ENCODE results near the gene TMEM255A. TPM values are rescaled to one million over a fixed set of nuclear protein-coding genes. Genes with fewer than 3 reads are reported as not detected.

The TMEM255A gene
- total and polyA plus RNA-seq, 3 donors from 2014 or later = 0.43 to 2.2 (median 0.87) TPM

DNA sequence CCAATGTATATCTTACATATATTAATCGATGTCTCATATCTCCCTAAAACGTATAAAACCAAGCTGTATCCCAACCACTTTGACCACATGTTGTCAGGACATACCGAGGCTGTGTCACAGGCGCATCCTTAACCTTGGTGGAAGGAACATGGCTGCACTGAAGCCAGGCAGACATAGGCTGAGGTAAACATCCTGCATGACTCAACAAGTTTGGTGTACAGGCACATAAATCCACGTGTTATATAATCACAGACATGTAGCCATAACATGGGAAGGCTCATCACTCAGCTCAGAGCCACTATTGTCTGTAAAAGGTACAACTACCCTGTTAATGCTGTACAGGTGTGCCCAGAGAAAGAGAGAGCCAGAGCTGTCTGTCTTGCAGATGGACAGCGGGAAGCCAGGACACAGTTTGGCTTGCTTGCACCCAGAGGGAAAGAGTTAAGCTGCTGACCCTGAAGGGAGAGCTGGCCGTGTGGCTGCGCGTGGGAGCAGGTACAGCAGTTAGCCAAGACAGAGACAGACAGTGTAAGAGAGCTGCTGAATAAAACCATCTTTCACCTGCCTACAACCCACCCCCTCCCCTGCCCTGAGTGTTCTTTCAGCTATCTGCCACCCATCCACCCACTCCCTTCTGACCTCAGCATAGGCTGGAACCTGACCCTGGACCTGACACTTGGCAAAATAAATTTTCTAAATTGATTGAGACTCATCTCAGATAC, 82.9 kb downstream of the TMEM255A start:
- TF ChIP-seq, protein P1, sequence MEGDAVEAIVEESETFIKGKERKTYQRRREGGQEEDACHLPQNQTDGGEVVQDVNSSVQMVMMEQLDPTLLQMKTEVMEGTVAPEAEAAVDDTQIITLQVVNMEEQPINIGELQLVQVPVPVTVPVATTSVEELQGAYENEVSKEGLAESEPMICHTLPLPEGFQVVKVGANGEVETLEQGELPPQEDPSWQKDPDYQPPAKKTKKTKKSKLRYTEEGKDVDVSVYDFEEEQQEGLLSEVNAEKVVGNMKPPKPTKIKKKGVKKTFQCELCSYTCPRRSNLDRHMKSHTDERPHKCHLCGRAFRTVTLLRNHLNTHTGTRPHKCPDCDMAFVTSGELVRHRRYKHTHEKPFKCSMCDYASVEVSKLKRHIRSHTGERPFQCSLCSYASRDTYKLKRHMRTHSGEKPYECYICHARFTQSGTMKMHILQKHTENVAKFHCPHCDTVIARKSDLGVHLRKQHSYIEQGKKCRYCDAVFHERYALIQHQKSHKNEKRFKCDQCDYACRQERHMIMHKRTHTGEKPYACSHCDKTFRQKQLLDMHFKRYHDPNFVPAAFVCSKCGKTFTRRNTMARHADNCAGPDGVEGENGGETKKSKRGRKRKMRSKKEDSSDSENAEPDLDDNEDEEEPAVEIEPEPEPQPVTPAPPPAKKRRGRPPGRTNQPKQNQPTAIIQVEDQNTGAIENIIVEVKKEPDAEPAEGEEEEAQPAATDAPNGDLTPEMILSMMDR (IDR thresholded peaks at IDR 0.05) = no peak
- no peak for TF ChIP-seq POLR2A (IDR thresholded peaks at IDR 0.05)
- Histone ChIP-seq H3K9me3 (no peaks in the 10 kb centered on the region), H3K27me3 (no peaks in the 10 kb centered on the region), H3K4me1 (no peaks in the 10 kb centered on the region), H3K36me3 (ENCODE audit: low read depth, missing control alignments) (no peaks in the 10 kb centered on the region), H3K27ac (no peak overlapping the region), H3K4me3 (no peak overlapping the region)
- WGBS, 2 donors = 43 to 79% methylated on average over 8 to 9 of the region's 9 CpGs
- intact Hi-C loops (cut with DNase I; ENCODE audit: low total_unique reads) = no loop called here
- peak; percentile 64 for DNase-seq

- Histone ChIP-seq H3K27ac (peak overlapping the region in 1 of 2 donors; percentile 39), H3K4me1 (no peaks in the 10 kb centered on the region), H3K36me3 (ENCODE audit: low read depth, missing control alignments) (no peaks in the 10 kb centered on the region), H3K27me3 (no peaks in the 10 kb centered on the region), H3K9me3 (no peaks in the 10 kb centered on the region), H3K4me3 (no peak overlapping the region)
- 30 to 60% methylated on average over 4 of the region's 4 CpGs for WGBS, 2 donors
- intact Hi-C loops (cut with DNase I; ENCODE audit: low total_unique reads) = no loop called here
- TF ChIP-seq, protein P1 (IDR thresholded peaks at IDR 0.05) = no peak
- TF ChIP-seq POLR2A (IDR thresholded peaks at IDR 0.05) = no peak
- DNase-seq = no peak
These were observed 86.9 kb downstream of the TMEM255A start for GRCh38 chrX:120224388-120224787.

GRCh38 chrX:120223374-120223773, 87.9 kb downstream of the TMEM255A start:
- Histone ChIP-seq H3K36me3 (ENCODE audit: low read depth, missing control alignments) (no peaks in the 10 kb centered on the region), H3K9me3 (no peaks in the 10 kb centered on the region), H3K27ac (no peak overlapping the region), H3K4me1 (no peaks in the 10 kb centered on the region), H3K27me3 (no peaks in the 10 kb centered on the region), H3K4me3 (no peak overlapping the region)
- WGBS, 2 donors = 73 to 100% methylated on average over 1 to 5 of the region's 8 CpGs
- TF ChIP-seq, protein P1 (IDR thresholded peaks at IDR 0.05) = no peak
- TF ChIP-seq POLR2A (IDR thresholded peaks at IDR 0.05) = no peak
- intact Hi-C loops (cut with DNase I; ENCODE audit: low total_unique reads) = no loop called here
- no peak for DNase-seq

DNA sequence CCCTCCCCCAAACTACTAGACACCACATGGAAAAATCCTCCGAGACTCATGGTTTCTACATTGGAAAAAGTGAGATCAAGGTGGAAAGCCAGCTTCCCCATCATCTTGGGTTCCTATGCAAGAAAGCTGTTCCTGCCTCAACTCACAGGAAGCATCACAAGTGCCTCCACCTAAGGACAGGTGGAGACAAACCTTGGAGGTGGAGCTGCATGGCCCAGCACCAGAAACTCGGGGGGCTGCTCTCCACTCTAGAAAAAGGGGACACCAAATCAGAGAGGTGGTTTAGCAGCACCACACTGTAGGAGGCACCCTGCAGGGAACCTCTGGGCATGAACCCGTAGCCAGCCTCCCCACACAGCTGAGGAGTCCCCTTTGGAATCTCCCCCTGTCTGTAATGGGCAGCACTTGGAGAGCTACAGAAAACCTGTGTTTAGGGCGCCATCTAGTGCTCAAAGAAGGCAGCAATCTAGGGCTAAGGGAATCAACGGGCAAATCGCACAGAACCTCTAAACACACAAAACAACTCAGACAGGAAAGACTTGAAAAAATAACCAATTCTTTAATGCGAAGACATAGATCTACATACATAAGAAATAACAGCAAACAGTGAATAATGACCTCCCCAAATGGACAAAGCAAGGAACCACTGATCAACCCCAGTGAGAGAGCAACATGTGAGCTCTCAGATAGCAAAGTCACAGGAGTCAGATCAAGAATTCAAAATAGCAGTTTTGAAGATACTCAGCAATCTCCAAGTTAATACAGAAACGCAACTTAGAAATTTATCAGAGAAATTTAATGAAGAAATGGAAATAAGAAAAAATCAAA, 97.6 kb downstream of the TMEM255A start:
- Histone ChIP-seq H3K9me3 (no peaks in the 10 kb centered on the region), H3K27me3 (no peaks in the 10 kb centered on the region), H3K27ac (no peak overlapping the region), H3K4me3 (no peak overlapping the region), H3K4me1 (no peaks in the 10 kb centered on the region), H3K36me3 (ENCODE audit: low read depth, missing control alignments) (no peaks in the 10 kb centered on the region)
- peak; percentile 75 for DNase-seq
- intact Hi-C loops (cut with DNase I; ENCODE audit: low total_unique reads) = no loop called here
- TF ChIP-seq POLR2A (IDR thresholded peaks at IDR 0.05) = no peak
- TF ChIP-seq, protein P1 (IDR thresholded peaks at IDR 0.05) = peak in 2 of 3 experiments; percentile 38 to 39
- WGBS, 2 donors = 13 to 49% methylated on average over 4 to 5 of the region's 8 CpGs

Other genes starting within 250 kb of the TMEM255A start
- 1 to 10 TPM; 4.7 to 6.1 TPM for gene RHOXF2B, start 233.8 kb downstream of the TMEM255A start, total RNA-seq
- gene RHOXF2B, start 233.8 kb downstream of the TMEM255A start, polyA plus RNA-seq (ENCODE audit: insufficient read depth, low read depth, low replicate concordance) = 0.79 TPM
- gene RHOXF1, start 195.5 kb downstream of the TMEM255A start, total RNA-seq = 10 to 100 TPM; 35.0 to 48.7 TPM
- gene RHOXF1, start 195.5 kb downstream of the TMEM255A start, polyA plus RNA-seq (ENCODE audit: insufficient read depth, low read depth, low replicate concordance) = 24.1 TPM
- gene RHOXF2, start 152.8 kb downstream of the TMEM255A start, total RNA-seq = 10 to 100 TPM; 12.1 to 18.3 TPM
- gene RHOXF2, start 152.8 kb downstream of the TMEM255A start, polyA plus RNA-seq (ENCODE audit: insufficient read depth, low read depth, low replicate concordance) = 30.0 TPM
- gene ZBTB33, start 60.6 kb downstream of the TMEM255A start, total RNA-seq = 10 to 100 TPM; 16.3 to 19.9 TPM
- 10.2 TPM for gene ZBTB33, start 60.6 kb downstream of the TMEM255A start, polyA plus RNA-seq (ENCODE audit: insufficient read depth, low read depth, low replicate concordance)
- gene ATP1B4, start 50.6 kb upstream of the TMEM255A start, total RNA-seq = under 1 TPM in 1 of 2 donors, not detected in 1; 0.08 TPM
- gene ATP1B4, start 50.6 kb upstream of the TMEM255A start, polyA plus RNA-seq (ENCODE audit: insufficient read depth, low read depth, low replicate concordance) = 0.42 TPM
- 100 to 1,000 TPM in 1 of 2 donors, 10 to 100 TPM in 1; 99.3 to 130 TPM for gene LAMP2, start 157.8 kb upstream of the TMEM255A start, total RNA-seq
- gene LAMP2, start 157.8 kb upstream of the TMEM255A start, polyA plus RNA-seq (ENCODE audit: insufficient read depth, low read depth, low replicate concordance) = 86.5 TPM
- gene CUL4B, start 249.5 kb upstream of the TMEM255A start, total RNA-seq = 100 to 1,000 TPM; 111 to 123 TPM
- 62.0 TPM for gene CUL4B, start 249.5 kb upstream of the TMEM255A start, polyA plus RNA-seq (ENCODE audit: insufficient read depth, low read depth, low replicate concordance)